NK-92 (cell line): Measurements from ENCODE around the gene CD274.
"Not testable (repeated sequence)": the region's sequence is repeated elsewhere in the genome, so short reads cannot be mapped to it uniquely, and the experiment has no call there.

Experiments
- DNase-seq: peaks from one replicate; lab custom pipeline; 2025; ENCODE audit not compliant: unreplicated experiment; lab: John Stamatoyannopoulos, UW

Gene CD274

GRCh38 chr9:5450359-5451091, at the start of gene CD274:
CD274 (plus strand) TSS chr9:5450542; CDS start chr9:5456114, 5,572 bp downstream.
- DNase-seq: no peak

- no peak for DNase-seq
Observed at GRCh38 chr9:5402217-5402616, 48.1 kb upstream of the CD274 start.

GRCh38 chr9:5408596-5408995, 41.7 kb upstream of the CD274 start:
- DNase-seq: no peak

- no peak for DNase-seq
Observed at GRCh38 chr9:5416953-5417352, 33.4 kb upstream of the CD274 start.

GRCh38 chr9:5418481-5418880, 31.9 kb upstream of the CD274 start:
- DNase-seq: no peak

GRCh38 chr9:5419987-5420386, 30.4 kb upstream of the CD274 start:
- no peak for DNase-seq

GRCh38 chr9:5421163-5421562, 29.2 kb upstream of the CD274 start:
- no peak for DNase-seq

- DNase-seq: no peak
Observed at GRCh38 chr9:5422276-5422675, 28.1 kb upstream of the CD274 start.

- no peak for DNase-seq
Observed at GRCh38 chr9:5425006-5425628, 25.2 kb upstream of the CD274 start.

- no peak for DNase-seq
Observed at GRCh38 chr9:5427005-5427404, 23.3 kb upstream of the CD274 start.

GRCh38 chr9:5428172-5428571, 22.2 kb upstream of the CD274 start:
- DNase-seq: no peak

GRCh38 chr9:5428794-5429528, 21.4 kb upstream of the CD274 start:
- DNase-seq: no peak

- no peak for DNase-seq
Observed at GRCh38 chr9:5429873-5430564, 20.3 kb upstream of the CD274 start.

- DNase-seq: no peak
Observed at GRCh38 chr9:5430912-5431311, 19.4 kb upstream of the CD274 start.

- DNase-seq: not testable (repeated sequence)
Observed at GRCh38 chr9:5432890-5433289, 17.5 kb upstream of the CD274 start.

GRCh38 chr9:5433328-5433727, 17.0 kb upstream of the CD274 start:
- DNase-seq: not testable (repeated sequence)

GRCh38 chr9:5433841-5434810, 16.2 kb upstream of the CD274 start:
- not testable (repeated sequence) for DNase-seq

GRCh38 chr9:5435912-5436311, 14.4 kb upstream of the CD274 start:
- DNase-seq: no peak

- DNase-seq: no peak
Observed at GRCh38 chr9:5436441-5436840, 13.9 kb upstream of the CD274 start.
